ENCODE measurements around the gene SLC43A2. TPM values are rescaled to one million over a fixed set of nuclear protein-coding genes. Genes with fewer than 3 reads are reported as not detected.

Gene SLC43A2
- total and polyA plus RNA-seq, 2 donors (not counting 3 experiments of a cell fraction or from before 2014, with no cell fraction given): 41.7 to 52.0 TPM

GRCh38 chr17:1532836-1533602 is 95.6 kb downstream of the SLC43A2 start:
- H3K79me2 ChIP-seq (ENCODE audit: control insufficient read depth, insufficient read depth, low read length): no peaks in the 10 kb centered on the region
- no peak overlapping the region for H3K4me3 ChIP-seq (replicated peaks in 1 of 3; ENCODE audit: insufficient read depth in 1 of 3, low read depth in 1 of 3, low read length in 3 of 3)
- DNase-seq (ENCODE audit: low read depth, low spot score) (no peak), FAIRE-seq (no peak)
- H3K27me3 ChIP-seq (ENCODE audit: control insufficient read depth in 2 of 2, insufficient read depth in 2 of 2, low read length in 2 of 2): no peaks in the 10 kb centered on the region
- dilution Hi-C loops (cut with MboI; ENCODE audit: extremely low pct_ligation_motif_present, low sequenced_read_pairs): no loop called here
- peaks cover 8 to 48% of the 10 kb centered on the region in 2 experiments for H3K36me3 ChIP-seq (ENCODE audit: control insufficient read depth in 2 of 2, extremely low read depth in 1 of 2, insufficient read depth in 2 of 2, low read length in 2 of 2)
- ChIA-PET CTCF (interaction anchor here (0.7 to 1.9 kb wide), 11 partner anchors 12 to 275 kb away, joined by 3 to 15 read pairs (median 4); partner anchors contain the start of genes INPP5K and MYO1C), POLR2A (interaction anchor here (0.6 kb wide), 1 partner anchor 16 kb away, joined by 14 read pairs; the partner anchor contains the start of gene INPP5K)
- no peak overlapping the region for H3K9ac ChIP-seq (replicated peaks; ENCODE audit: extremely low read depth, insufficient read depth, low read length)
- H3K9me1 ChIP-seq (replicated peaks; ENCODE audit: control insufficient read depth, extremely low read depth, insufficient read depth, low read length): no peaks in the 10 kb centered on the region
- intact Hi-C loops (cut with micrococcal nuclease): loop anchor here (5.0 kb wide), 1 partner anchor 256 kb away; the partner anchor contains the start of gene TRARG1
- H3K4me2 ChIP-seq (ENCODE audit: insufficient read depth, low read length): no peak overlapping the region
- no peak overlapping the region for H2AFZ ChIP-seq (ENCODE audit: low read depth, low read length)
- TF ChIP-seq CTCF (IDR thresholded peaks at IDR 0.05; ENCODE audit: extremely low read depth in 1 of 2, insufficient read depth in 1 of 2, low read depth in 1 of 2, low read length in 2 of 2) (peak; percentile 32 to 49), GATA2 (IDR thresholded peaks at IDR 0.05; ENCODE audit: insufficient read depth, insufficient read length, low read depth, low read length) (no peak)
- no peak overlapping the region for H3K27ac ChIP-seq (ENCODE audit: insufficient read depth, low read depth, low read length)
- H3K4me1 ChIP-seq (ENCODE audit: control insufficient read depth, extremely low read depth, insufficient read depth, low read length): no peaks in the 10 kb centered on the region
- H3K9me3 ChIP-seq (replicated peaks; ENCODE audit: control insufficient read depth, insufficient read depth, low read length): no peaks in the 10 kb centered on the region
- H4K20me1 ChIP-seq (replicated peaks; ENCODE audit: control insufficient read depth, extremely low read depth, insufficient read depth, low read length): no peaks in the 10 kb centered on the region
- no TSS peak for BruUV-seq (replicated peaks)

- peaks cover 10 to 42% of the 10 kb centered on the region in 2 experiments for H3K36me3 ChIP-seq (ENCODE audit: control insufficient read depth in 2 of 2, extremely low read depth in 1 of 2, insufficient read depth in 2 of 2, low read length in 2 of 2)
- H3K4me1 ChIP-seq (ENCODE audit: control insufficient read depth, extremely low read depth, insufficient read depth, low read length): no peaks in the 10 kb centered on the region
- dilution Hi-C loops (cut with MboI; ENCODE audit: extremely low pct_ligation_motif_present, low sequenced_read_pairs) (no loop called here), intact Hi-C loops (cut with micrococcal nuclease) (loop anchor here (5.0 kb wide), 1 partner anchor 253 kb away; the partner anchor contains the start of gene TRARG1)
- ChIA-PET CTCF (no interaction called here), POLR2A (no interaction called here)
- H3K9me3 ChIP-seq (replicated peaks; ENCODE audit: control insufficient read depth, insufficient read depth, low read length): no peaks in the 10 kb centered on the region
- no peak overlapping the region for H3K4me3 ChIP-seq (replicated peaks in 1 of 3; ENCODE audit: insufficient read depth in 1 of 3, low read depth in 1 of 3, low read length in 3 of 3)
- no peak overlapping the region for H2AFZ ChIP-seq (ENCODE audit: low read depth, low read length)
- H3K9me1 ChIP-seq (replicated peaks; ENCODE audit: control insufficient read depth, extremely low read depth, insufficient read depth, low read length): no peaks in the 10 kb centered on the region
- H3K27me3 ChIP-seq (ENCODE audit: control insufficient read depth in 2 of 2, insufficient read depth in 2 of 2, low read length in 2 of 2): no peaks in the 10 kb centered on the region
- BruUV-seq (replicated peaks): no TSS peak
- no peak for FAIRE-seq
- no peak for DNase-seq (ENCODE audit: low read depth, low spot score)
- no peaks in the 10 kb centered on the region for H3K79me2 ChIP-seq (ENCODE audit: control insufficient read depth, insufficient read depth, low read length)
- H3K27ac ChIP-seq (ENCODE audit: insufficient read depth, low read depth, low read length): no peak overlapping the region
- no peak overlapping the region for H3K4me2 ChIP-seq (ENCODE audit: insufficient read depth, low read length)
- no peak overlapping the region for H3K9ac ChIP-seq (replicated peaks; ENCODE audit: extremely low read depth, insufficient read depth, low read length)
- TF ChIP-seq GATA2 (IDR thresholded peaks at IDR 0.05; ENCODE audit: insufficient read depth, insufficient read length, low read depth, low read length) (no peak), FOS (IDR thresholded peaks at IDR 0.05; ENCODE audit: borderline replicate concordance, insufficient read depth, low read length) (no peak), CTCF (IDR thresholded peaks at IDR 0.05; ENCODE audit: extremely low read depth in 1 of 2, insufficient read depth in 1 of 2, low read depth in 1 of 2, low read length in 2 of 2) (no peak), EZH2 (IDR thresholded peaks at IDR 0.05; ENCODE audit: borderline replicate concordance, low read depth, low read length, severe bottlenecking) (no peak), JUN (IDR thresholded peaks at IDR 0.05; ENCODE audit: borderline replicate concordance, insufficient read depth, insufficient read length, low read depth) (no peak), POLR2A (IDR thresholded peaks at IDR 0.05; ENCODE audit: low read depth, low read length) (no peak), POLR2AphosphoS5 (IDR thresholded peaks at IDR 0.05; ENCODE audit: insufficient read depth, low read depth, low read length) (no peak), MAX (IDR thresholded peaks at IDR 0.05; ENCODE audit: insufficient read depth, insufficient read length) (no peak), MYC (IDR thresholded peaks at IDR 0.05; ENCODE audit: low read depth, low read length) (no peak)
- H4K20me1 ChIP-seq (replicated peaks; ENCODE audit: control insufficient read depth, extremely low read depth, insufficient read depth, low read length): no peaks in the 10 kb centered on the region
Observed at GRCh38 chr17:1529863-1530262, 98.8 kb downstream of the SLC43A2 start.

Measured in endothelial cell of umbilical vein (primary cell).